ENCODE measurements around the gene LRRC4C.

Gene LRRC4C

GRCh38 chr11:40292721-40293508, 1166.5 kb downstream of the LRRC4C start:
- Mint-ChIP-seq H3K27me3 (peaks cover 0 to 10% of the 10 kb centered on the region in 2 donors), H3K4me1 (ENCODE audit: low read depth in 2 of 2) (peaks cover 0 to 4% of the 10 kb centered on the region in 2 donors), H3K27ac (no peak overlapping the region), H3K4me3 (no peak overlapping the region), H3K36me3 (ENCODE audit: insufficient read depth) (no peaks in the 10 kb centered on the region), H3K9me3 (peaks cover 0 to 4% of the 10 kb centered on the region in 2 donors)
- ATAC-seq (replicated peaks) = no peak
- no peak for DNase-seq

- peaks cover 0 to 10% of the 10 kb centered on the region in 2 donors for H3K27me3 Mint-ChIP-seq
- no peaks in the 10 kb centered on the region for H3K36me3 Mint-ChIP-seq (ENCODE audit: insufficient read depth)
- H3K9me3 Mint-ChIP-seq = peaks cover 0 to 4% of the 10 kb centered on the region in 2 donors
- no peak overlapping the region for H3K4me3 Mint-ChIP-seq
- no peak for DNase-seq
- H3K27ac Mint-ChIP-seq = no peak overlapping the region
- no peak for ATAC-seq (replicated peaks)
- H3K4me1 Mint-ChIP-seq (ENCODE audit: low read depth in 2 of 2) = peaks cover 0 to 4% of the 10 kb centered on the region in 2 donors
These were observed 1167.7 kb downstream of the LRRC4C start for GRCh38 chr11:40291741-40292140.

GRCh38 chr11:40291329-40291728, 1168.1 kb downstream of the LRRC4C start:
- no peaks in the 10 kb centered on the region for H3K36me3 Mint-ChIP-seq (ENCODE audit: insufficient read depth)
- DNase-seq (no peak), ATAC-seq (replicated peaks) (no peak)
- H3K4me1 Mint-ChIP-seq (ENCODE audit: low read depth in 2 of 2) = peaks cover 0 to 4% of the 10 kb centered on the region in 2 donors
- no peak overlapping the region for H3K4me3 Mint-ChIP-seq
- peaks cover 0 to 10% of the 10 kb centered on the region in 2 donors for H3K27me3 Mint-ChIP-seq
- H3K27ac Mint-ChIP-seq = no peak overlapping the region
- H3K9me3 Mint-ChIP-seq = peaks cover 0 to 4% of the 10 kb centered on the region in 2 donors

- Mint-ChIP-seq H3K27ac (no peak overlapping the region), H3K27me3 (peaks cover 0 to 10% of the 10 kb centered on the region in 2 donors), H3K36me3 (ENCODE audit: insufficient read depth) (no peaks in the 10 kb centered on the region), H3K9me3 (peaks cover 0 to 4% of the 10 kb centered on the region in 2 donors), H3K4me3 (no peak overlapping the region), H3K4me1 (ENCODE audit: low read depth in 2 of 2) (peaks cover 0 to 4% of the 10 kb centered on the region in 2 donors)
- ATAC-seq (replicated peaks) (no peak), DNase-seq (no peak)
These were observed 1169.3 kb downstream of the LRRC4C start for GRCh38 chr11:40290171-40290631.

GRCh38 chr11:40289370-40289769, 1170.1 kb downstream of the LRRC4C start:
- Mint-ChIP-seq H3K27me3 (peaks cover 0 to 9% of the 10 kb centered on the region in 2 donors), H3K36me3 (ENCODE audit: insufficient read depth) (no peaks in the 10 kb centered on the region), H3K4me3 (no peak overlapping the region), H3K4me1 (ENCODE audit: low read depth in 2 of 2) (peaks cover 0 to 4% of the 10 kb centered on the region in 2 donors), H3K9me3 (peaks cover 4 to 6% of the 10 kb centered on the region in 2 donors), H3K27ac (no peak overlapping the region)
- ATAC-seq (replicated peaks) = no peak
- no peak for DNase-seq

- Mint-ChIP-seq H3K9me3 (peaks cover 2 to 11% of the 10 kb centered on the region in 2 donors), H3K27ac (no peak overlapping the region), H3K4me1 (ENCODE audit: low read depth in 2 of 2) (no peaks in the 10 kb centered on the region), H3K4me3 (no peak overlapping the region), H3K27me3 (no peaks in the 10 kb centered on the region), H3K36me3 (ENCODE audit: insufficient read depth) (no peaks in the 10 kb centered on the region)
- ATAC-seq (replicated peaks) (no peak), DNase-seq (no peak)
These were observed 1171.3 kb downstream of the LRRC4C start for GRCh38 chr11:40287916-40288803.

GRCh38 chr11:40286137-40286536, 1173.3 kb downstream of the LRRC4C start:
- Mint-ChIP-seq H3K27me3 (no peaks in the 10 kb centered on the region), H3K9me3 (peaks cover 4 to 11% of the 10 kb centered on the region in 2 donors), H3K4me3 (no peak overlapping the region), H3K36me3 (ENCODE audit: insufficient read depth) (no peaks in the 10 kb centered on the region), H3K4me1 (ENCODE audit: low read depth in 2 of 2) (no peaks in the 10 kb centered on the region), H3K27ac (no peak overlapping the region)
- DNase-seq = no peak
- no peak for ATAC-seq (replicated peaks)

GRCh38 chr11:40285558-40285957, 1173.9 kb downstream of the LRRC4C start:
- H3K9me3 Mint-ChIP-seq = peaks cover 5 to 17% of the 10 kb centered on the region in 2 donors

GRCh38 chr11:40281052-40281580, 1178.3 kb downstream of the LRRC4C start:
- peaks cover 15 to 30% of the 10 kb centered on the region in 2 donors for H3K9me3 Mint-ChIP-seq
- H3K36me3 Mint-ChIP-seq (ENCODE audit: insufficient read depth) = no peaks in the 10 kb centered on the region
- H3K27ac Mint-ChIP-seq = no peak overlapping the region
- no peaks in the 10 kb centered on the region for H3K27me3 Mint-ChIP-seq
- DNase-seq (no peak), ATAC-seq (replicated peaks) (no peak)
- no peak overlapping the region for H3K4me3 Mint-ChIP-seq
- no peaks in the 10 kb centered on the region for H3K4me1 Mint-ChIP-seq (ENCODE audit: low read depth in 2 of 2)

More at GRCh38 chr11:40285558-40285957, 1173.9 kb downstream of the LRRC4C start:
- ATAC-seq (replicated peaks) (no peak), DNase-seq (no peak)
- no peak overlapping the region for H3K4me3 Mint-ChIP-seq
- no peaks in the 10 kb centered on the region for H3K36me3 Mint-ChIP-seq (ENCODE audit: insufficient read depth)
- H3K4me1 Mint-ChIP-seq (ENCODE audit: low read depth in 2 of 2) = no peaks in the 10 kb centered on the region
- no peaks in the 10 kb centered on the region for H3K27me3 Mint-ChIP-seq
- H3K27ac Mint-ChIP-seq = no peak overlapping the region

GRCh38 chr11:40280159-40281051, 1179.0 kb downstream of the LRRC4C start:
- H3K36me3 Mint-ChIP-seq (ENCODE audit: insufficient read depth) = no peaks in the 10 kb centered on the region
- no peaks in the 10 kb centered on the region for H3K4me1 Mint-ChIP-seq (ENCODE audit: low read depth in 2 of 2)
- H3K9me3 Mint-ChIP-seq = peaks cover 18 to 37% of the 10 kb centered on the region in 2 donors
- H3K27ac Mint-ChIP-seq = no peak overlapping the region
- ATAC-seq (replicated peaks) (no peak), DNase-seq (no peak)
- no peak overlapping the region for H3K4me3 Mint-ChIP-seq
- no peaks in the 10 kb centered on the region for H3K27me3 Mint-ChIP-seq

- no peak for DNase-seq
- H3K36me3 Mint-ChIP-seq (ENCODE audit: insufficient read depth) = no peaks in the 10 kb centered on the region
- no peaks in the 10 kb centered on the region for H3K4me1 Mint-ChIP-seq (ENCODE audit: low read depth in 2 of 2)
- no peak for ATAC-seq (replicated peaks)
- peaks cover 20 to 32% of the 10 kb centered on the region in 2 donors for H3K9me3 Mint-ChIP-seq
- no peaks in the 10 kb centered on the region for H3K27me3 Mint-ChIP-seq
- H3K4me3 Mint-ChIP-seq = no peak overlapping the region
- no peak overlapping the region for H3K27ac Mint-ChIP-seq
These were observed 1182.5 kb downstream of the LRRC4C start for GRCh38 chr11:40276960-40277359.

GRCh38 chr11:40274017-40274416, 1185.4 kb downstream of the LRRC4C start:
- H3K27me3 Mint-ChIP-seq = no peaks in the 10 kb centered on the region
- H3K27ac Mint-ChIP-seq = no peak overlapping the region
- no peaks in the 10 kb centered on the region for H3K36me3 Mint-ChIP-seq (ENCODE audit: insufficient read depth)
- peaks cover 19 to 37% of the 10 kb centered on the region in 2 donors for H3K9me3 Mint-ChIP-seq
- H3K4me3 Mint-ChIP-seq = no peak overlapping the region
- DNase-seq (no peak), ATAC-seq (replicated peaks) (no peak)
- no peaks in the 10 kb centered on the region for H3K4me1 Mint-ChIP-seq (ENCODE audit: low read depth in 2 of 2)
